SH-SY5Y (cell line): ENCODE results near the gene MPRIP.

Experiments used
- GATA2 ChIP-seq: IDR thresholded peaks from 2 replicates; pipeline ENCODE4 v1.6.1; 2011; ENCODE audit warnings: mild to moderate bottlenecking, low read depth, low read length
- GATA3 ChIP-seq: IDR thresholded peaks from 2 replicates; pipeline ENCODE4 v1.6.1; 2011; ENCODE audit warnings: low read depth, mild to moderate bottlenecking, low read length, moderate library complexity

- TF ChIP-seq GATA3: no peak
- no peak for TF ChIP-seq GATA2
Observed at GRCh38 chr17:17066021-17066420, 23.8 kb downstream of the MPRIP start.
